ENCODE results near the gene KLF17. TPM values are rescaled to one million over a fixed set of nuclear protein-coding genes. Genes with fewer than 3 reads are reported as not detected.

Gene KLF17
- total and polyA plus RNA-seq, 2 of the 8 experiments (the other 6 are each of a cell fraction or from before 2014, with no cell fraction given) = not detected

DNA sequence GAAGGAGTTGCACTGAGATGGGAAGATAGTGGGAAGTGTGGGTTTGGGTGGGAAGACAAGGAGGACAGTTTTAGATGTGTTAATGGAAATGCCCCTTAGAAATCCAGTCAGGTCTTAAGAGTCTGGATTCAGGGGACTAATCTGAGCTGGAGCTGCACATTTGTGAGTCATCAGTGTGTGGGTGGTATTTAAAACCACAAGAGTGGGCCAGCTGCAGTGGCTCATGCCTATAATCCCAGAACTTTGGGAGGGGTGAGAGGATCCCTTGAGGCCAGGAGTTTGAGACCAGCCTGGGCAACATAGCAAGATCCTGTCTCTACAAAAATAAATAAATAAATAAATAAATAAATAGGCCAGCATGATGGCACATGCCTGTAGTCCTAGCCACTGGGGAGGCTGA lies 46.4 kb upstream of the KLF17 start (continued):
- TF ChIP-seq, protein P1, sequence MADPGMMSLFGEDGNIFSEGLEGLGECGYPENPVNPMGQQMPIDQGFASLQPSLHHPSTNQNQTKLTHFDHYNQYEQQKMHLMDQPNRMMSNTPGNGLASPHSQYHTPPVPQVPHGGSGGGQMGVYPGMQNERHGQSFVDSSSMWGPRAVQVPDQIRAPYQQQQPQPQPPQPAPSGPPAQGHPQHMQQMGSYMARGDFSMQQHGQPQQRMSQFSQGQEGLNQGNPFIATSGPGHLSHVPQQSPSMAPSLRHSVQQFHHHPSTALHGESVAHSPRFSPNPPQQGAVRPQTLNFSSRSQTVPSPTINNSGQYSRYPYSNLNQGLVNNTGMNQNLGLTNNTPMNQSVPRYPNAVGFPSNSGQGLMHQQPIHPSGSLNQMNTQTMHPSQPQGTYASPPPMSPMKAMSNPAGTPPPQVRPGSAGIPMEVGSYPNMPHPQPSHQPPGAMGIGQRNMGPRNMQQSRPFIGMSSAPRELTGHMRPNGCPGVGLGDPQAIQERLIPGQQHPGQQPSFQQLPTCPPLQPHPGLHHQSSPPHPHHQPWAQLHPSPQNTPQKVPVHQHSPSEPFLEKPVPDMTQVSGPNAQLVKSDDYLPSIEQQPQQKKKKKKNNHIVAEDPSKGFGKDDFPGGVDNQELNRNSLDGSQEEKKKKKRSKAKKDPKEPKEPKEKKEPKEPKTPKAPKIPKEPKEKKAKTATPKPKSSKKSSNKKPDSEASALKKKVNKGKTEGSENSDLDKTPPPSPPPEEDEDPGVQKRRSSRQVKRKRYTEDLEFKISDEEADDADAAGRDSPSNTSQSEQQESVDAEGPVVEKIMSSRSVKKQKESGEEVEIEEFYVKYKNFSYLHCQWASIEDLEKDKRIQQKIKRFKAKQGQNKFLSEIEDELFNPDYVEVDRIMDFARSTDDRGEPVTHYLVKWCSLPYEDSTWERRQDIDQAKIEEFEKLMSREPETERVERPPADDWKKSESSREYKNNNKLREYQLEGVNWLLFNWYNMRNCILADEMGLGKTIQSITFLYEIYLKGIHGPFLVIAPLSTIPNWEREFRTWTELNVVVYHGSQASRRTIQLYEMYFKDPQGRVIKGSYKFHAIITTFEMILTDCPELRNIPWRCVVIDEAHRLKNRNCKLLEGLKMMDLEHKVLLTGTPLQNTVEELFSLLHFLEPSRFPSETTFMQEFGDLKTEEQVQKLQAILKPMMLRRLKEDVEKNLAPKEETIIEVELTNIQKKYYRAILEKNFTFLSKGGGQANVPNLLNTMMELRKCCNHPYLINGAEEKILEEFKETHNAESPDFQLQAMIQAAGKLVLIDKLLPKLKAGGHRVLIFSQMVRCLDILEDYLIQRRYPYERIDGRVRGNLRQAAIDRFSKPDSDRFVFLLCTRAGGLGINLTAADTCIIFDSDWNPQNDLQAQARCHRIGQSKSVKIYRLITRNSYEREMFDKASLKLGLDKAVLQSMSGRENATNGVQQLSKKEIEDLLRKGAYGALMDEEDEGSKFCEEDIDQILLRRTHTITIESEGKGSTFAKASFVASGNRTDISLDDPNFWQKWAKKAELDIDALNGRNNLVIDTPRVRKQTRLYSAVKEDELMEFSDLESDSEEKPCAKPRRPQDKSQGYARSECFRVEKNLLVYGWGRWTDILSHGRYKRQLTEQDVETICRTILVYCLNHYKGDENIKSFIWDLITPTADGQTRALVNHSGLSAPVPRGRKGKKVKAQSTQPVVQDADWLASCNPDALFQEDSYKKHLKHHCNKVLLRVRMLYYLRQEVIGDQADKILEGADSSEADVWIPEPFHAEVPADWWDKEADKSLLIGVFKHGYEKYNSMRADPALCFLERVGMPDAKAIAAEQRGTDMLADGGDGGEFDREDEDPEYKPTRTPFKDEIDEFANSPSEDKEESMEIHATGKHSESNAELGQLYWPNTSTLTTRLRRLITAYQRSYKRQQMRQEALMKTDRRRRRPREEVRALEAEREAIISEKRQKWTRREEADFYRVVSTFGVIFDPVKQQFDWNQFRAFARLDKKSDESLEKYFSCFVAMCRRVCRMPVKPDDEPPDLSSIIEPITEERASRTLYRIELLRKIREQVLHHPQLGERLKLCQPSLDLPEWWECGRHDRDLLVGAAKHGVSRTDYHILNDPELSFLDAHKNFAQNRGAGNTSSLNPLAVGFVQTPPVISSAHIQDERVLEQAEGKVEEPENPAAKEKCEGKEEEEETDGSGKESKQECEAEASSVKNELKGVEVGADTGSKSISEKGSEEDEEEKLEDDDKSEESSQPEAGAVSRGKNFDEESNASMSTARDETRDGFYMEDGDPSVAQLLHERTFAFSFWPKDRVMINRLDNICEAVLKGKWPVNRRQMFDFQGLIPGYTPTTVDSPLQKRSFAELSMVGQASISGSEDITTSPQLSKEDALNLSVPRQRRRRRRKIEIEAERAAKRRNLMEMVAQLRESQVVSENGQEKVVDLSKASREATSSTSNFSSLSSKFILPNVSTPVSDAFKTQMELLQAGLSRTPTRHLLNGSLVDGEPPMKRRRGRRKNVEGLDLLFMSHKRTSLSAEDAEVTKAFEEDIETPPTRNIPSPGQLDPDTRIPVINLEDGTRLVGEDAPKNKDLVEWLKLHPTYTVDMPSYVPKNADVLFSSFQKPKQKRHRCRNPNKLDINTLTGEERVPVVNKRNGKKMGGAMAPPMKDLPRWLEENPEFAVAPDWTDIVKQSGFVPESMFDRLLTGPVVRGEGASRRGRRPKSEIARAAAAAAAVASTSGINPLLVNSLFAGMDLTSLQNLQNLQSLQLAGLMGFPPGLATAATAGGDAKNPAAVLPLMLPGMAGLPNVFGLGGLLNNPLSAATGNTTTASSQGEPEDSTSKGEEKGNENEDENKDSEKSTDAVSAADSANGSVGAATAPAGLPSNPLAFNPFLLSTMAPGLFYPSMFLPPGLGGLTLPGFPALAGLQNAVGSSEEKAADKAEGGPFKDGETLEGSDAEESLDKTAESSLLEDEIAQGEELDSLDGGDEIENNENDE (IDR thresholded peaks at IDR 0.05; ENCODE audit: insufficient replicate concordance, low read length) = no peak
- no peak for TF ChIP-seq SIN3A (conservative IDR thresholded peaks at IDR 0.05 in 1 of 2, IDR thresholded peaks at IDR 0.05 in 1 of 2; ENCODE audit: low read depth in 1 of 2, low read length in 2 of 2)
- TF ChIP-seq CTBP2 (IDR thresholded peaks at IDR 0.05; ENCODE audit: borderline replicate concordance, insufficient read depth, insufficient read length, low read length) = no peak
- TF ChIP-seq SAP30 (IDR thresholded peaks at IDR 0.05; ENCODE audit: insufficient read depth, insufficient replicate concordance, low read length) = no peak
- no peak for TF ChIP-seq ASH2L (IDR thresholded peaks at IDR 0.05; ENCODE audit: low read length)
- no peak for TF ChIP-seq POLR2AphosphoS5 (IDR thresholded peaks at IDR 0.05; ENCODE audit: low read depth, low read length)
- TF ChIP-seq, protein P2, sequence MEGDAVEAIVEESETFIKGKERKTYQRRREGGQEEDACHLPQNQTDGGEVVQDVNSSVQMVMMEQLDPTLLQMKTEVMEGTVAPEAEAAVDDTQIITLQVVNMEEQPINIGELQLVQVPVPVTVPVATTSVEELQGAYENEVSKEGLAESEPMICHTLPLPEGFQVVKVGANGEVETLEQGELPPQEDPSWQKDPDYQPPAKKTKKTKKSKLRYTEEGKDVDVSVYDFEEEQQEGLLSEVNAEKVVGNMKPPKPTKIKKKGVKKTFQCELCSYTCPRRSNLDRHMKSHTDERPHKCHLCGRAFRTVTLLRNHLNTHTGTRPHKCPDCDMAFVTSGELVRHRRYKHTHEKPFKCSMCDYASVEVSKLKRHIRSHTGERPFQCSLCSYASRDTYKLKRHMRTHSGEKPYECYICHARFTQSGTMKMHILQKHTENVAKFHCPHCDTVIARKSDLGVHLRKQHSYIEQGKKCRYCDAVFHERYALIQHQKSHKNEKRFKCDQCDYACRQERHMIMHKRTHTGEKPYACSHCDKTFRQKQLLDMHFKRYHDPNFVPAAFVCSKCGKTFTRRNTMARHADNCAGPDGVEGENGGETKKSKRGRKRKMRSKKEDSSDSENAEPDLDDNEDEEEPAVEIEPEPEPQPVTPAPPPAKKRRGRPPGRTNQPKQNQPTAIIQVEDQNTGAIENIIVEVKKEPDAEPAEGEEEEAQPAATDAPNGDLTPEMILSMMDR (IDR thresholded peaks at IDR 0.05; ENCODE audit: control extremely low read depth in 1 of 3, insufficient read depth in 1 of 3, low read depth in 1 of 3, low read length in 3 of 3) = no peak
- TF ChIP-seq JUN (IDR thresholded peaks at IDR 0.05; ENCODE audit: low read depth, low read length) = no peak

All from H1 (cell line).